GM12864 (cell line): ENCODE results near the gene PAMR1.

Source experiments
- DNase-seq: peaks from one replicate; pipeline ENCODE4 v3.0.0-alpha.2; 2011; ENCODE audit warnings: low read depth
- H3K4me3 ChIP-seq: 2 replicates; pipeline ENCODE4 v1.5.1; 2011; ENCODE audit warnings: mild to moderate bottlenecking, low read depth, low read length, control low read depth
- CTCF ChIP-seq: IDR thresholded peaks from 2 replicates; pipeline ENCODE4 v1.5.1; 2011; ENCODE audit warnings: low read depth, mild to moderate bottlenecking, moderate library complexity, low read length, control low read depth, inconsistent platforms; ENCODE audit errors: missing control alignments

The PAMR1 gene

GRCh38 chr11:35464308-35464707 is 61.1 kb downstream of the PAMR1 start:
- no peak for TF ChIP-seq CTCF
- DNase-seq: no peak

GRCh38 chr11:35463331-35463751 is 62.1 kb downstream of the PAMR1 start:
- no peak overlapping the region for H3K4me3 ChIP-seq
- DNase-seq: no peak
- TF ChIP-seq CTCF: no peak

More at GRCh38 chr11:35464308-35464707, 61.1 kb downstream of the PAMR1 start:
- H3K4me3 ChIP-seq: no peak overlapping the region

GRCh38 chr11:35461917-35462538 is 63.4 kb downstream of the PAMR1 start:
- TF ChIP-seq CTCF: no peak
- H3K4me3 ChIP-seq: no peak overlapping the region
- DNase-seq: no peak

GRCh38 chr11:35459489-35459888 is 65.9 kb downstream of the PAMR1 start:
- no peak overlapping the region for H3K4me3 ChIP-seq
- TF ChIP-seq CTCF: no peak
- DNase-seq: no peak

GRCh38 chr11:35458846-35459245 is 66.6 kb downstream of the PAMR1 start:
- TF ChIP-seq CTCF: no peak

GRCh38 chr11:35454362-35454761 is 71.1 kb downstream of the PAMR1 start:
- H3K4me3 ChIP-seq: no peak overlapping the region
- DNase-seq: no peak
- TF ChIP-seq CTCF: no peak

More at GRCh38 chr11:35458846-35459245, 66.6 kb downstream of the PAMR1 start:
- no peak overlapping the region for H3K4me3 ChIP-seq
- no peak for DNase-seq
